Activated B cell treated with CpG ODN at 0.5 μM for 24 hours (primary cell): ENCODE measurements around the gene SLC25A6. TPM values are rescaled to one million over a fixed set of nuclear protein-coding genes. Genes with fewer than 3 reads are reported as not detected.

Experiments
- ATAC-seq: fragments of 200-7000 bp; cut with Tn5 transposase; one replicate; pipeline ENCODE4 v1.10.0; 2021; ENCODE audit warnings: low read depth, mild to moderate bottlenecking, moderate library complexity
- CTCF ChIA-PET: fragments of 350-600 bp; sonication (Branson Sonifier 250); formaldehyde crosslinking; loops from one replicate; lab custom pipeline; 2021; ENCODE audit warnings: antibody characterized with exemption; lab: Charles Lee
- POLR2A ChIA-PET: fragments of 350-600 bp; sonication (Branson Sonifier 250); formaldehyde crosslinking; loops from one replicate; lab custom pipeline; 2021; ENCODE audit warnings: antibody characterized with exemption; lab: Charles Lee
- DNase-seq: peaks from one replicate; pipeline ENCODE4 v3.0.0; 2022
- H3K27ac Mint-ChIP-seq: one replicate; pipeline ENCODE4 v1.8.0; 2020; ENCODE audit warnings: mixed read lengths
- H3K27me3 Mint-ChIP-seq: one replicate; pipeline ENCODE4 v1.8.0; 2021; ENCODE audit warnings: mixed read lengths
- H3K36me3 Mint-ChIP-seq: one replicate; pipeline ENCODE4 v1.8.0; 2021; ENCODE audit warnings: low read depth, mixed read lengths
- H3K4me1 Mint-ChIP-seq: one replicate; pipeline ENCODE4 v1.8.0; 2021; ENCODE audit warnings: mixed read lengths
- H3K4me3 Mint-ChIP-seq: one replicate; pipeline ENCODE4 v1.8.0; 2020; ENCODE audit warnings: mild to moderate bottlenecking, mixed read lengths
- H3K9me3 Mint-ChIP-seq: one replicate; pipeline ENCODE4 v1.8.0; 2020; ENCODE audit warnings: mixed read lengths
- CTCF ChIP-seq: fragments of 200-600 bp; IDR thresholded peaks from one replicate; pipeline ENCODE4 v1.8.0; 2022; ENCODE audit warnings: antibody characterized with exemption, mild to moderate bottlenecking
- intact Hi-C: fragments of 100-400 bp; cut with micrococcal nuclease; formaldehyde crosslinking; loops from one replicate; pipeline ENCODE4 v1.15.1; 2024
- total RNA-seq: library from RNA; stranded (reverse); gene quantifications from 2 replicates; pipeline ENCODE4 v1.2.3, GENCODE V29; 2022

Gene SLC25A6
- total RNA-seq, 1 donor from 2014 or later, result 436 TPM

- peaks cover 45% of the 10 kb centered on the region for H3K4me1 Mint-ChIP-seq
- no peak for TF ChIP-seq CTCF
- H3K9me3 Mint-ChIP-seq, result no peaks in the 10 kb centered on the region
- H3K27me3 Mint-ChIP-seq, result no peaks in the 10 kb centered on the region
- peak; percentile 14 for DNase-seq
- H3K4me3 Mint-ChIP-seq, result no peak overlapping the region
- no peak overlapping the region for H3K27ac Mint-ChIP-seq
- intact Hi-C loops, result no loop called here
- H3K36me3 Mint-ChIP-seq, result peaks cover 69% of the 10 kb centered on the region
- ChIA-PET POLR2A (no interaction called here), CTCF (no interaction called here)
- ATAC-seq, result no peak
These were observed 2.5 kb downstream of the SLC25A6 start for GRCh38 chrX:1389181-1389992.

GRCh38 chrX:1388651-1389050 lies 3.3 kb downstream of the SLC25A6 start:
- Mint-ChIP-seq H3K9me3 (no peaks in the 10 kb centered on the region), H3K27ac (no peak overlapping the region), H3K4me1 (peaks cover 42% of the 10 kb centered on the region), H3K27me3 (no peaks in the 10 kb centered on the region), H3K36me3 (peaks cover 75% of the 10 kb centered on the region), H3K4me3 (peak overlapping the region; percentile 15)
- no peak for DNase-seq
- CTCF ChIA-PET, result no interaction called here
- intact Hi-C loops, result no loop called here
- TF ChIP-seq CTCF, result no peak
- POLR2A ChIA-PET, result no interaction called here
- ATAC-seq, result no peak

GRCh38 chrX:1387141-1387776 lies 4.7 kb downstream of the SLC25A6 start:
- Mint-ChIP-seq H3K36me3 (peaks cover 87% of the 10 kb centered on the region), H3K27me3 (no peaks in the 10 kb centered on the region), H3K4me3 (no peak overlapping the region), H3K4me1 (peaks cover 36% of the 10 kb centered on the region), H3K9me3 (no peaks in the 10 kb centered on the region), H3K27ac (peak overlapping the region; percentile 18)
- intact Hi-C loops, result no loop called here
- DNase-seq (no peak), ATAC-seq (no peak)
- no peak for TF ChIP-seq CTCF
- POLR2A ChIA-PET, result no interaction called here
- CTCF ChIA-PET, result no interaction called here

DNA sequence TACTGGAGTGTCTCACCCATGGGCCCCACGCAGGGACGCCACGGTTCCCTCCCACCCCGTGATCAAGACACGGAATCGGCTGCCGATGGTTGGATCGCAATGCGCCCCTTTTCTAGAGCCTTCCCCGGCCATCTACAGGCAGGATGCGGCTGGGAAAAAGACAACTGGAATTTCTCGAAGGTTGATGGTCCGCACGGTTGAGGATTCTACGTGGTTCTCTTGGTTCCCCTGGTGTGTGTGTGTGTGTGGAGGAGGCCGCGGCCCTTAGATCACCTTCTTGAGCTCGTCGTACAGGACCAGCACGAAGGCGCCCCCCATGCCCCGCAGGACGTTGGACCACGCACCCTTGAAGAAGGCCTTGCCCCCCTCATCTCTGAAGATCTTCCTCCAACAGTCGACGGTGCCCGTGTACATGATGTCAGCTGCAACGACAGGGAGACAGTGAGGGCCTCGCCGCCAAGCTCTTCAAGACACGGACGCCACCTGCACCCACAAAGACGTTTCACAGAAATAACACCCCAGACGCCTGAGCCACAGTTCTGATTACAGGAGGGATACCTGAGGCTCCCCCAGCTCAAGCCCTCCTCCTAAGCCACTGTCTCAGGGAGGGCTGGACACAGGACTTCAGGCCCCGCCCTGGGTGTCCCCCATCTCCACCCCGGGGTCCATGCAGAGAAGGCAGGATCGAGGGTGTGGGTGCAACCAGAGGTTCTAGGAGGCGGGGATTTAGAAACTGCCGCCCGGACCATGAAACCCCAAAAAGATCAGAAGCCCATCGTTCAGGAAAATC lies 5.4 kb downstream of the SLC25A6 start:
- no peak overlapping the region for H3K27ac Mint-ChIP-seq
- no peak for DNase-seq
- CTCF ChIA-PET, result no interaction called here

More for the DNA sequence above, 5.4 kb downstream of the SLC25A6 start:
- TF ChIP-seq CTCF, result no peak
- H3K36me3 Mint-ChIP-seq, result peaks cover 88% of the 10 kb centered on the region
- no peak for ATAC-seq
- POLR2A ChIA-PET, result no interaction called here
- peaks cover 36% of the 10 kb centered on the region for H3K4me1 Mint-ChIP-seq
- H3K4me3 Mint-ChIP-seq, result no peak overlapping the region
- no peaks in the 10 kb centered on the region for H3K9me3 Mint-ChIP-seq
- intact Hi-C loops, result no loop called here
- no peaks in the 10 kb centered on the region for H3K27me3 Mint-ChIP-seq
